ENCODE results near the gene PITPNM1.

Gene PITPNM1

DNA sequence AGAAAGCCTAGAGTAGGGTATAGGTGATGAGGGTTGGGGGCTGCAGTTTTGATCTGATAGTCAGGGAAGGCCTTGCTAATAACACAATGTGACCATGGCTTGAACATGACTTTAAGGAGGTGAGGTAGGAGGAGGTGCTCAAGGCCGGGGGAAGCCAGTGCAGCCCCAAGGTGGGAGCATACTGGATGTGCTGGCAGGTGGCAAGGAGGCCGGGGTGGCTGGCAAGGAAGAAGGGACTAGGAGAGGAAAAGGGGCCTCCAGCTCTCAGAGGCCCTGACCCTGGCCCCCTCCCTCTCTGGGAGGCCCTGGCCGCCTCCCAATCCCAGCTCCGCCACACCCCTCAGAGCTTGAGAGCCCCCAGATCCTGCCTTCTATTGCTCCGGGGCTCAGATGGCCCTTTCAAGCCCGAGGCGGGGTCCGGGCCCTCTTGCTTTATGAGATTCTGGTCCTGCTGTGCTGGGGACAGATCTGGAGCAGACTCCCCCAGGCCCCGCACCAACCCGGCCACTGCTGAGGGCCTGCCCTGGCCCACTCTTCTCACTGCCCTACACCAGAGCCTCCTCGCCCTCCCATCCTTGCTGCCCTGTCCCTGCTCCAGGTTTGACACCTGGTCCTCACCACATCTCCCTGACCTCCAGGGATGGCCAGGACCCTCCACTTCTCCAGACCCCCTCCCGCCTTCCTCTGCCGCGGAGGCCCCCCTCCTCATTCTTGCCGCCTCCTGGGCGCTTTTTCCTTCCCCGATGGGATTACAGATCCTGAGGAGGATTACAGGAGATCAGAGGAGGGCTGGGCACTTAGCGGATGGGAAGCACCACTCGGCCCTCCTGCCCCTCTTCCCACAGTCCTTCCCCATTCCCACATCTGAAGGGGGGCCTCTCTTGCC lies 1.8 kb downstream of the PITPNM1 start:
- no peak for DNase-seq (ENCODE audit: low read depth)

- DNase-seq (ENCODE audit: low read depth) = no peak
Measured at GRCh38 chr11:67502328-67502979, 2.7 kb downstream of the PITPNM1 start.

GRCh38 chr11:67501854-67502253 lies 3.3 kb downstream of the PITPNM1 start:
- no peak for DNase-seq (ENCODE audit: low read depth)

GRCh38 chr11:67500831-67501715 lies 4.1 kb downstream of the PITPNM1 start:
- no peak for DNase-seq (ENCODE audit: low read depth)

DNA sequence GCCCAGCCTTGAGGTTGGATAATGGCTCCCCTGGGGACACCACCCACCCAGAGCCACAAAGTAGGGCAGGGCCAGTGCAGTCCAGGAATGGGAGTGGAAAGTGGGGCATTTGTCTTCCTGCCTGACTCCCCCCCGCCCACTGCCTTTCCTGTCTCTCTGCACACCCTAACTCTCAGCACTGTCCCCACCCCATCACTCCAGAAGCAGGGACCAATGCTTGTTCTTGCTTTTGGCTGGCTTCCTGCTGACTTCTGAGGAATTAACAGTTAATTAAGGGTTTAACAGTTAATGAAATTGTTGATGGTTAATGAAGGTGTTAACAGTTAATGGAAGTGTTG lies 4.7 kb downstream of the PITPNM1 start:
- DNase-seq (ENCODE audit: low read depth) = no peak

DNA sequence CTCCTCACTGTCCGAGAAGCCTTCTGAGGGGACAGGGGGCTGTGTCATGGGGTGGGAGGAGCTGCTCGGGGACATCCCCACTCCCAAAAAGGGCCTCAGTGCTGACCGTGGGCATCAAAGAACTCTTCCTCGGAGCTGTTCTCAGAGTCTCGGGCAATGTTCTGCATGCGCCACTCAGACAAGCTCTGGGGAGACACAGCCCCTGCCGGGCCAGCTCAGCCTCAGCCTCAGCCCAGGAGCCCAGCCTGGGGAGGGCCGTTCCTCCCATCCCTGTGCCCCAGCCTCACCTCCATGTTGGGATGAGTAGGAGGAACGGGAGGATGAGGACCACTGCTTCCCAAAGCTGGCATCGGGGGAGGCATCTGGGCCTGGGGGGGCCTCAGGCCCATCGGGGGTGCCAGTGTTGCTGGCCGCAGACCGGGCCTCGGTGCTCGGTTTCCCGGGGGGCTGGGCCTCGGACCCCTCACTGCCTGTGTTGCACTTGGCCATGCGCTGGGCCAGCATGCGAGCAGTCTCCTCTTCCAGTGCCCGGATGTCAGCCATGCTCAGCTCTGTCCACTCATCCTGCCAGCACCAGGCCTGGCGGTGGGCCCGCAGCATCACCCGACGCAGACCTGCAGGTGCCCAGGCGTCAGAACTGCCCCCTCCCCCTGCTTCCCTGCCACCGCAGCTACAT lies 5.2 kb downstream of the PITPNM1 start:
- no peak for DNase-seq (ENCODE audit: low read depth)

- no peak for DNase-seq (ENCODE audit: low read depth)
Measured at GRCh38 chr11:67498544-67498972, 6.6 kb downstream of the PITPNM1 start.

DNA sequence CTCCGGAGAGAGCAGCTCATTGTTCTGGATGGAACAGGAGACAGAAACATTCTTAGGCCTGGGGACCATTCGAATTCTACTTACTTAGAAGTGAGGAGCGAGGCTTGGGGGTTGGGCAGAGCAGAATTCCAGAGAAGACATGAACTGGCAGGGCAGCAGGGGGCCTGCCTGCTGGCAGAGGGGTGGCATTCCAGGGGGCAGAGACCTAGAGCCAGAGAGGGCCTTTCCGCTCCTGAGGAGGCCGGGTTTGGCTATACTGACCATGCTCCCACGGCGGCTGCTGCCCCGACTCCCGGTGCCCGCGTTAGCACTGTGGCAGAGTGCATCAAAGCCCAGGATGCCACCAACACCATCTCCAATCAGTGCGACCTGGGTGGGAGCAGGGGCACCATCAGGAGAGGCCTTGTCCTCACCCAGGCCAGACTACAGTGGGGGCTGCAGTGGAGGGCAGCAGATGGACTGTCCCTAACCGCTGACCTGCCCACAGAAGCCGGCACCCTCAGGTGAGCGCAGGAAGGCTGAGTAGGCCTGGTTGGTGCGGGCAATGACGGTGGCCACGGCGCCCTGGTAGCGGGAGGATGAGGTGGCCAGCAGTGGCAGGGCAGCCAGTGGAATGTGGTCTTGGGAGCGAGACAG lies 7.4 kb downstream of the PITPNM1 start:
- no peak for DNase-seq (ENCODE audit: low read depth)

DNA sequence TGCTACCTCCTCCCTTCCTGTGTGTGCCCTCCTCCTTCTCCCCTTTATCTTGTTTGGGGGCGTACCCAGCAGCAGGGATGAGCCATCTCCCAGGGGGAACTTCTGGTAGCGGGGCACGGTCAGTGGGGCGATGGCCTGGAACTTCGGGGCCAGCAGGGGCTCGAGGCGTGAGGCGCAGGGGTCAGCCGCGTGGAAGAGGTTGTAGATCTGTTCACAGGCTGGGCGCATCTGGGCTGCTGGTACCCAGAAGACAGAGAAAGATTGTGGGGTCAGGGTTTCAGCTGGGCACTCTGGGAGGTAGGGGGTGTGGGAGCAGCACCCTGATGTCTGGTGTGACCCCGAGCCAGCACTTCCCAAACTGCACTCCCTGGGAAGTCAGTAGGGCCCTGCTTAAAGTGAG lies 9.1 kb downstream of the PITPNM1 start:
- DNase-seq (ENCODE audit: low read depth) = no peak

DNA sequence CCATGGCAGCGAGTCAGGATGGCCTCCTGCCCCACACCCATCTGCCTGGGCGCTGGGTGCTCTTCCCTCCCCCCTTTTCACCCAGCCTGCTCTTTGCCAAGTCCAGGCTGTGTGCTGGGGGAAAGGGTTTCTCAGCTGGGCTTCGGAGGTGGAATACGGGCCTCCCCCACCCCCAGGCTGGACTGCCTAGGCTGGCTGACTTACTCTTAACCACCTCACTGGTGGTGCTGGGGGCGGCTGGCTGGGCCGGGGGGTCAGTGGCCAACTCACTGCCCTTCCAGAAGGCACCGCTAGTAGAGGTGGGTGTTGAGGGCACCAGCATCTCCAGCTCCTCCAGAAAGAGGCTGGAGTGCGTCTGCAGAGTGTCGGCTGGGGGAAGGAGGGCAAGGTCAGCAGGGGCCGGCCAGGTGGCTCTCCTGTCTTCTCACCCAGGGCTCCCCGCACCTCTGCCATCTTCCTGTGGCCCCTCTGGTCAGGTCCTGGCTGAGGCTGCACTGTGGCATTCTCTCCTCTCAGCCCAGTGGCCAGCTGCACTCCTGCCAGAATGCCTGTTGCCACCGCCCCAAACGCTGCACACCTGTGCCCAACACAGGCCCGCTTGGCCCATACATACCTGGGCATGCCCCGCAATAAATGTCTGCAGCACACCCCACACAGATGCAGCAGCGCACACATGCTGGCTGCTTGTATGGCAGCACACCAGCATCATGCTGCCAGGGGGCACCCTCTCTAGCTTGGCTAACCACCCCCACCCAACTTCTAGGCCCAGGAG lies 9.7 kb downstream of the PITPNM1 start:
- no peak for DNase-seq (ENCODE audit: low read depth)

- no peak for DNase-seq (ENCODE audit: low read depth)
Measured at GRCh38 chr11:67494371-67495233, 10.6 kb downstream of the PITPNM1 start.

- no peak for DNase-seq (ENCODE audit: low read depth)
Measured at GRCh38 chr11:67493548-67494370, 11.4 kb downstream of the PITPNM1 start.

- DNase-seq (ENCODE audit: low read depth) = no peak
Measured at GRCh38 chr11:67492801-67493547, 12.2 kb downstream of the PITPNM1 start.

DNA sequence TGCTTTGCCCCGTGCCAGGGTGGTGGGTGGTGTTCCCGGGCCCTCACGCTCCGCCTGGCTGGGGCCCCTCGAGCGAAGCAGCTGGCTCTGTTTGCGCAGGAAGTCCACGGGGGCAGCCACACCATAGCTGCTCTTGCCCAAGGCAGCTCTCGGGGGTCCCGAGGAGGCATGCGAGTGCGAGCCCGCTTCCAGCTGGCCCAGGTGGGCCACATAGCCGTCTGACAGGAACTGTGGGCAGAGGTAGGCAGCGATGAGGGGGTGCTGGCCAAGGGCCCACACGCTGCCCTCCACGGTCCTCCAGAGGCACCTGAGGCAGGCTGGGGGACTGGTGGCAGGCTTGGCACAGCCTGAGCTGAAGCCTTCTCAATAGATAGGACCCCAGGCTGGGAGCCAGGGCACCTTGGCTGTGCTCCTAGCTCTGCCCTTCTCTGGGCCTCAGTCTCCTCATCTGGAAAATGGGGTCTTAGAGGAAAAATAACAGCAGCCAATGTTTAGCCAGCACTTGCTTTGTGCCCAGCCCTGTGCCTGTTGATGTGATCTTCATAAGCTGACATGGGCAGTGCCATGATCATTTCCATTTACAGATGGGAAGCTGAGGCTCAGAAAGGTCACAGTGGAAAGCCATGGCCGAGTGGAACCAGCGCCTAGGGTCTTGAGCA lies 13.0 kb downstream of the PITPNM1 start:
- DNase-seq (ENCODE audit: low read depth) = no peak

- DNase-seq (ENCODE audit: low read depth) = no peak
Measured at GRCh38 chr11:67491276-67492068, 13.7 kb downstream of the PITPNM1 start.

DNA sequence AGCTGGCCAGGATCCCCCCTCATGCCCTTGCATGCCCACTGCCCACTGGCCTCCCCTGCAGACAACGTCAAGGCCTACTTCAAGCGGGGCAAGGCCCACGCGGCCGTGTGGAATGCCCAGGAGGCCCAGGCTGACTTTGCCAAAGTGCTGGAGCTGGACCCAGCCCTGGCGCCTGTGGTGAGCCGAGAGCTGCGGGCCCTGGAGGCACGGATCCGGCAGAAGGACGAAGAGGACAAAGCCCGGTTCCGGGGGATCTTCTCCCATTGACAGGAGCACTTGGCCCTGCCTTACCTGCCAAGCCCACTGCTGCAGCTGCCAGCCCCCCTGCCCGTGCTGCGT lies 14.5 kb downstream of the PITPNM1 start:
- DNase-seq (ENCODE audit: low read depth) = no peak

Measured in activated T-cell treated with anti-CD3 and anti-CD28 coated beads for 48 hours (primary cell).